BJ (cell line): Measurements from ENCODE around the gene PLA2R1. TPM values are rescaled to one million over a fixed set of nuclear protein-coding genes. Genes with fewer than 3 reads are reported as not detected.
"Not testable (repeated sequence)": the region's sequence is repeated elsewhere in the genome, so short reads cannot be mapped to it uniquely, and the experiment has no call there.

Experiments
- CTCF ChIA-PET: fragments of 350-600 bp; formaldehyde crosslinking; extraction: SDS; loops from one replicate; lab custom pipeline; 2021; ENCODE audit warnings: antibody characterized with exemption, inconsistent platforms; lab: Yijun Ruan, JAX
- POLR2A ChIA-PET: fragments of 300-600 bp; sonication (Branson Sonifier 250); formaldehyde crosslinking; extraction: SDS; loops from one replicate; lab custom pipeline; 2021; ENCODE audit warnings: antibody characterized with exemption; lab: Charles Lee
- DNase-seq: peaks from one replicate; pipeline ENCODE4 v3.0.0-alpha.2; 2011; ENCODE audit warnings: low read depth
- H3K27me3 ChIP-seq: 2 replicates; pipeline ENCODE4 v1.6.0; 2011; ENCODE audit warnings: low read length; ENCODE audit not compliant: control insufficient read depth, insufficient read depth
- H3K36me3 ChIP-seq: 2 replicates; pipeline ENCODE4 v1.5.1; 2011; ENCODE audit warnings: low read length; ENCODE audit not compliant: control insufficient read depth, insufficient read depth
- H3K4me3 ChIP-seq: 2 replicates; pipeline ENCODE4 v1.5.1; 2011; ENCODE audit warnings: low read depth, mild to moderate bottlenecking, control low read depth, low read length
- CTCF ChIP-seq: IDR thresholded peaks from 2 replicates; pipeline ENCODE4 v1.5.1; 2011; ENCODE audit warnings: low read depth, mild to moderate bottlenecking, control low read depth, inconsistent platforms, low read length, moderate library complexity; ENCODE audit not compliant: insufficient read depth
- polyA plus RNA-seq: library from polyadenylated mRNA; depleted of rRNA; stranded (reverse); fragments of >200 nt; gene quantifications from 2 replicates; pipeline ENCODE4 v1.2.3, GENCODE V29; 2011

Gene PLA2R1
- polyA plus RNA-seq, 1 experiment: 9.5 TPM

GRCh38 chr2:160044728-160045127 lies 17.7 kb downstream of the PLA2R1 start:
- H3K4me3 ChIP-seq: no peak overlapping the region
- DNase-seq: no peak
- no peak for TF ChIP-seq CTCF
- peaks cover 6% of the 10 kb centered on the region for H3K36me3 ChIP-seq
- POLR2A ChIA-PET: no interaction called here
- CTCF ChIA-PET: no interaction called here
- no peaks in the 10 kb centered on the region for H3K27me3 ChIP-seq

- TF ChIP-seq CTCF: no peak
- ChIA-PET CTCF (no interaction called here), POLR2A (no interaction called here)
- H3K27me3 ChIP-seq: no peaks in the 10 kb centered on the region
- DNase-seq: no peak
- peaks cover 8% of the 10 kb centered on the region for H3K36me3 ChIP-seq
- H3K4me3 ChIP-seq: no peak overlapping the region
Observed at GRCh38 chr2:160043265-160043664, 19.1 kb downstream of the PLA2R1 start.

- ChIA-PET CTCF (no interaction called here), POLR2A (no interaction called here)
- H3K4me3 ChIP-seq: no peak overlapping the region
- TF ChIP-seq CTCF: no peak
- no peak for DNase-seq
- H3K36me3 ChIP-seq: peaks cover 8% of the 10 kb centered on the region
- H3K27me3 ChIP-seq: no peaks in the 10 kb centered on the region
Observed at GRCh38 chr2:160042054-160042453, 20.4 kb downstream of the PLA2R1 start.

- POLR2A ChIA-PET: interaction anchor here (0.6 kb wide), 1 partner anchor 10 kb away, joined by 3 read pairs; no protein-coding TSS in a partner anchor
- H3K27me3 ChIP-seq: no peaks in the 10 kb centered on the region
- DNase-seq: no peak
- CTCF ChIA-PET: interaction anchor here (0.9 kb wide), 1 partner anchor 10 kb away, joined by 3 read pairs; no protein-coding TSS in a partner anchor
- TF ChIP-seq CTCF: no peak
- H3K4me3 ChIP-seq: no peak overlapping the region
- peaks cover 8% of the 10 kb centered on the region for H3K36me3 ChIP-seq
Observed at GRCh38 chr2:160041091-160041490, 21.3 kb downstream of the PLA2R1 start.

- H3K36me3 ChIP-seq: peaks cover 4% of the 10 kb centered on the region
- no peak overlapping the region for H3K4me3 ChIP-seq
- POLR2A ChIA-PET: no interaction called here
- DNase-seq: no peak
- CTCF ChIA-PET: no interaction called here
- no peaks in the 10 kb centered on the region for H3K27me3 ChIP-seq
- TF ChIP-seq CTCF: no peak
Observed at GRCh38 chr2:160039166-160039903, 23.1 kb downstream of the PLA2R1 start.

- H3K36me3 ChIP-seq, CTCF ChIA-PET, H3K27me3 ChIP-seq, POLR2A ChIA-PET, H3K4me3 ChIP-seq, DNase-seq: not testable (repeated sequence)
Observed at GRCh38 chr2:160038662-160039061, 23.8 kb downstream of the PLA2R1 start.
